Activated CD8-positive, alpha-beta memory T cell treated with anti-CD3 and anti-CD28 coated beads, Interleukin-2, amount 10 ng/mL, durations not matched to agents 7 days and 5 days (primary cell): ENCODE data around the gene AUTS2. TPM values are rescaled to one million over a fixed set of nuclear protein-coding genes. Genes with fewer than 3 reads are reported as not detected.

Source experiments
- ATAC-seq: fragments of 150-1000 bp; cut with Tn5 transposase; one replicate; pipeline ENCODE4 v1.10.0; 2021; ENCODE audit warnings: moderate library complexity
- CTCF ChIA-PET: fragments of 350-600 bp; sonication (Branson Sonifier 250); formaldehyde crosslinking; loops from one replicate; lab custom pipeline; 2021; ENCODE audit warnings: antibody characterized with exemption; lab: Charles Lee
- DNase-seq: peaks from one replicate; pipeline ENCODE4 v3.0.0-alpha.2; 2020
- H3K27ac Mint-ChIP-seq: one replicate; pipeline ENCODE4 v1.8.0; 2021; ENCODE audit warnings: mild to moderate bottlenecking, mixed read lengths
- H3K27me3 Mint-ChIP-seq: one replicate; pipeline ENCODE4 v1.8.0; 2021; ENCODE audit warnings: mixed read lengths
- H3K36me3 Mint-ChIP-seq: one replicate; pipeline ENCODE4 v1.8.0; 2021; ENCODE audit warnings: mild to moderate bottlenecking, mixed read lengths
- H3K4me1 Mint-ChIP-seq: one replicate; pipeline ENCODE4 v1.8.0; 2021; ENCODE audit warnings: mixed read lengths
- H3K4me3 Mint-ChIP-seq: one replicate; pipeline ENCODE4 v1.8.0; 2021; ENCODE audit warnings: mild to moderate bottlenecking, moderate library complexity, mixed read lengths
- H3K9me3 Mint-ChIP-seq: one replicate; pipeline ENCODE4 v1.8.0; 2022; ENCODE audit warnings: low read depth, mixed read lengths
- total RNA-seq, 2 experiments: library from RNA; stranded (reverse); gene quantifications; one replicate each; pipeline ENCODE4 v1.2.3, GENCODE V29; 2021

The AUTS2 gene
- total RNA-seq, 2 experiments from 2014 or later: 9.5 to 24.4 TPM

DNA sequence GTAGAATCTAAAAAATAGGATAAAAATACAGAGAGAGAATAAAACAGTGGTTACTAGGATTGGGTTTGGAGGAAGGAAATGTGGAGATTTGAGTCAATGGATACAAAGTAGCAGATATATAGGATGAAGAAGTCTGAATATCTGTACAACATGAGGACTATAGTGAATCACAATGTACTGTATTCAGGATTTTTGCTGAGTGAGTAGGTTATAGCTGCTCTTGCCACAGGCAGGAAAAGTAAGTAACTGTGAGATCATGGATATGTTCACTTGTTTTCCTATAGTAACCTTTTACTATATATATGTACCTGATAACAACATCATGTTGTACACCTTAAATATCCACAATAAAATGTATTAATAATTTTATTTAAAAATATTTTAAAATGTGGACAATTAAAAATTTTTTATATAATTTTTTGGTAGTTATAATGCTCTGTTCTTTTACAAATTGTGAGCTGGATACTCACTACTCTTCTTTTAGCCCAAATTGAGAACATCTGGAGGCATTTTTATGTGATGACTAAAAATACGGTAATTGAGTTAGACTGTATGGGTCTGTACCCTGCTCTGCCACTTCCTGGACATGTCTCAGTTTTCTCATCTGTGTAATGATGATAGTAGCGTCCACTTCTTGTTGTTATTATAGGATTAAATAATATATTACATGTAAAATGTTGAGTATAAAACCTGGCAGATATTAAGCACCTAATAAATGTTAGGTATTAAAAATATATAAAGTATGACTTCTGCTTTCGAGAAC, 439.1 kb downstream of the AUTS2 start:
- ATAC-seq (no peak), DNase-seq (no peak)
- Mint-ChIP-seq H3K27me3 (no peaks in the 10 kb centered on the region), H3K9me3 (no peaks in the 10 kb centered on the region), H3K36me3 (no peaks in the 10 kb centered on the region), H3K27ac (no peak overlapping the region), H3K4me1 (no peaks in the 10 kb centered on the region), H3K4me3 (no peak overlapping the region)
- CTCF ChIA-PET: no interaction called here

GRCh38 chr7:70040051-70040450, 441.8 kb downstream of the AUTS2 start:
- Mint-ChIP-seq H3K4me1 (no peaks in the 10 kb centered on the region), H3K27me3 (no peaks in the 10 kb centered on the region), H3K9me3 (no peaks in the 10 kb centered on the region), H3K36me3 (no peaks in the 10 kb centered on the region), H3K27ac (no peak overlapping the region), H3K4me3 (no peak overlapping the region)
- no peak for DNase-seq
- ATAC-seq: no peak
- CTCF ChIA-PET: interaction anchor here (1.2 kb wide), 1 partner anchor 11 kb away, joined by 4 read pairs; no protein-coding TSS in a partner anchor

- H3K4me3 Mint-ChIP-seq: no peak overlapping the region
- no peaks in the 10 kb centered on the region for H3K9me3 Mint-ChIP-seq
- H3K4me1 Mint-ChIP-seq: no peaks in the 10 kb centered on the region
- ATAC-seq: no peak
- no peaks in the 10 kb centered on the region for H3K27me3 Mint-ChIP-seq
- no peak for DNase-seq
- no peaks in the 10 kb centered on the region for H3K36me3 Mint-ChIP-seq
- no peak overlapping the region for H3K27ac Mint-ChIP-seq
- CTCF ChIA-PET: interaction anchor here (1.2 kb wide), 1 partner anchor 10 kb away, joined by 4 read pairs; no protein-coding TSS in a partner anchor
Observed at GRCh38 chr7:70040970-70041766, 442.9 kb downstream of the AUTS2 start.

GRCh38 chr7:70042533-70042932, 444.3 kb downstream of the AUTS2 start:
- Mint-ChIP-seq H3K27ac (no peak overlapping the region), H3K4me1 (no peaks in the 10 kb centered on the region), H3K27me3 (no peaks in the 10 kb centered on the region), H3K36me3 (no peaks in the 10 kb centered on the region), H3K4me3 (no peak overlapping the region), H3K9me3 (no peaks in the 10 kb centered on the region)
- ATAC-seq (no peak), DNase-seq (no peak)
- CTCF ChIA-PET: interaction anchor here (0.6 to 1.3 kb wide), 2 partner anchors 11 to 74 kb away, joined by 4 read pairs; no protein-coding TSS in a partner anchor

GRCh38 chr7:70043015-70043538, 444.8 kb downstream of the AUTS2 start:
- CTCF ChIA-PET: interaction anchor here (1.3 kb wide), 1 partner anchor 11 kb away, joined by 4 read pairs; no protein-coding TSS in a partner anchor
- no peaks in the 10 kb centered on the region for H3K27me3 Mint-ChIP-seq
- H3K9me3 Mint-ChIP-seq: no peaks in the 10 kb centered on the region
- H3K27ac Mint-ChIP-seq: no peak overlapping the region
- DNase-seq (no peak), ATAC-seq (no peak)
- H3K36me3 Mint-ChIP-seq: no peaks in the 10 kb centered on the region
- no peaks in the 10 kb centered on the region for H3K4me1 Mint-ChIP-seq
- no peak overlapping the region for H3K4me3 Mint-ChIP-seq

- Mint-ChIP-seq H3K9me3 (no peaks in the 10 kb centered on the region), H3K4me1 (no peaks in the 10 kb centered on the region), H3K4me3 (no peak overlapping the region), H3K36me3 (no peaks in the 10 kb centered on the region), H3K27me3 (no peaks in the 10 kb centered on the region), H3K27ac (no peak overlapping the region)
- CTCF ChIA-PET: no interaction called here
- DNase-seq (no peak), ATAC-seq (no peak)
Observed at GRCh38 chr7:70044064-70044463, 445.8 kb downstream of the AUTS2 start.

GRCh38 chr7:70044525-70044924, 446.2 kb downstream of the AUTS2 start:
- Mint-ChIP-seq H3K9me3 (no peaks in the 10 kb centered on the region), H3K4me3 (no peak overlapping the region), H3K27me3 (no peaks in the 10 kb centered on the region), H3K27ac (no peak overlapping the region), H3K4me1 (no peaks in the 10 kb centered on the region), H3K36me3 (no peaks in the 10 kb centered on the region)
- no peak for ATAC-seq
- CTCF ChIA-PET: no interaction called here
- DNase-seq: no peak

- no peaks in the 10 kb centered on the region for H3K4me1 Mint-ChIP-seq
- no peaks in the 10 kb centered on the region for H3K27me3 Mint-ChIP-seq
- no peak overlapping the region for H3K4me3 Mint-ChIP-seq
- ATAC-seq (no peak), DNase-seq (no peak)
- H3K36me3 Mint-ChIP-seq: no peaks in the 10 kb centered on the region
- no peak overlapping the region for H3K27ac Mint-ChIP-seq
- CTCF ChIA-PET: no interaction called here
- no peaks in the 10 kb centered on the region for H3K9me3 Mint-ChIP-seq
Observed at GRCh38 chr7:70044981-70045380, 446.7 kb downstream of the AUTS2 start.

DNA sequence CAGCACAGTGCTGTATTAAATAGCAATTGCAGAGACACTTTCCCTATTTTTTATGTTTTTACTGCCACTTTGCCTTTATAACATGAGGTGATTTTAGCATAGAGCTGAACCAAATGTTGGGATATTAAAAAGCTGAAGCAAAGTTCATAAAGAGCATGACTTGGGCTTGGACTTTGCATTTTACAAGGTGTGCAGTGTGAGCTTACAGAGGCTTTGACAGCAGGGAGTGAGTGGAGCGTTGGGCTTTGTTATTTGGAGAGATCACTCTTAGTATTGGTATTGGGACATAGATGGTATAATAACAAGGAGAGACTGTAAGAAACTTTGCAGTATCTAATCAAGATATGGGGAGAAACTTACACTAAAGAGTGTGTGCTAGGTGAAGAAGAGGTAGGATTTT, 449.1 kb downstream of the AUTS2 start:
- no peak overlapping the region for H3K27ac Mint-ChIP-seq
- no peaks in the 10 kb centered on the region for H3K27me3 Mint-ChIP-seq
- DNase-seq (no peak), ATAC-seq (no peak)
- H3K4me1 Mint-ChIP-seq: no peaks in the 10 kb centered on the region
- CTCF ChIA-PET: no interaction called here
- no peak overlapping the region for H3K4me3 Mint-ChIP-seq
- H3K9me3 Mint-ChIP-seq: no peaks in the 10 kb centered on the region
- H3K36me3 Mint-ChIP-seq: no peaks in the 10 kb centered on the region

GRCh38 chr7:70047891-70048448, 449.7 kb downstream of the AUTS2 start:
- DNase-seq (no peak), ATAC-seq (no peak)
- no peaks in the 10 kb centered on the region for H3K27me3 Mint-ChIP-seq
- H3K4me3 Mint-ChIP-seq: no peak overlapping the region
- no peak overlapping the region for H3K27ac Mint-ChIP-seq
- no peaks in the 10 kb centered on the region for H3K9me3 Mint-ChIP-seq
- H3K4me1 Mint-ChIP-seq: no peaks in the 10 kb centered on the region
- no peaks in the 10 kb centered on the region for H3K36me3 Mint-ChIP-seq
- CTCF ChIA-PET: no interaction called here

- Mint-ChIP-seq H3K4me1 (no peaks in the 10 kb centered on the region), H3K4me3 (no peak overlapping the region), H3K36me3 (no peaks in the 10 kb centered on the region), H3K27ac (no peak overlapping the region), H3K27me3 (no peaks in the 10 kb centered on the region), H3K9me3 (no peaks in the 10 kb centered on the region)
- CTCF ChIA-PET: interaction anchor here (1.0 to 1.7 kb wide), 2 partner anchors 11 to 17 kb away, joined by 3 to 4 read pairs; no protein-coding TSS in a partner anchor
- no peak for ATAC-seq
- no peak for DNase-seq
Observed at GRCh38 chr7:70051726-70052125, 453.5 kb downstream of the AUTS2 start.

GRCh38 chr7:70052691-70053090, 454.4 kb downstream of the AUTS2 start:
- Mint-ChIP-seq H3K4me1 (no peaks in the 10 kb centered on the region), H3K36me3 (no peaks in the 10 kb centered on the region), H3K4me3 (no peak overlapping the region), H3K27me3 (no peaks in the 10 kb centered on the region), H3K27ac (no peak overlapping the region), H3K9me3 (no peaks in the 10 kb centered on the region)
- CTCF ChIA-PET: no interaction called here
- ATAC-seq (no peak), DNase-seq (no peak)

DNA sequence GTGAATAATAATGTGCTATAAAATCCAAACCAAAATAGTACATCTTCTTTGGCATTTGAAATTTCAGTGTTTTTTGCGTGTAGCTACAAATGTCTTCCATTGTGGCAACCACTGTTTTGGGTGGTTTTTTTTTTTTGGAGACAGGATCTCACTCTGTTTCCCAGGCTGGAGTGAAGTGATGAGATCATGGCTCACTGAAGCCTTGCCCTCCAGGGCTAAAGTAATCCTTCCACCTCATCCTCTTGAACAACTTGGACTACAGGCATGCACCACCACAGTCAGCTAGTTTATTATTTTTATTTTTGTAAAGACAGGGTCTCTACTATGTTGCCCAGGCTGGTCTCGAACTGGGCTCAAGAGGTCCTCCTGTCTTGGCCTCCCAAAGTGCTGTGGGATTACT, 455.1 kb downstream of the AUTS2 start:
- H3K4me3 Mint-ChIP-seq: no peak overlapping the region
- ATAC-seq (no peak), DNase-seq (no peak)
- no peaks in the 10 kb centered on the region for H3K27me3 Mint-ChIP-seq
- no peaks in the 10 kb centered on the region for H3K4me1 Mint-ChIP-seq
- no peaks in the 10 kb centered on the region for H3K36me3 Mint-ChIP-seq
- H3K9me3 Mint-ChIP-seq: no peaks in the 10 kb centered on the region
- CTCF ChIA-PET: no interaction called here
- H3K27ac Mint-ChIP-seq: no peak overlapping the region
